H1 (cell line): ENCODE results near the gene C14orf132. TPM values are rescaled to one million over a fixed set of nuclear protein-coding genes. Genes with fewer than 3 reads are reported as not detected.

ENCODE experiments used
- CTCF ChIA-PET: fragments of 300-600 bp; sonication (Branson Sonifier 250); formaldehyde crosslinking; loops from one replicate; lab custom pipeline; 2021; ENCODE audit not compliant: partially characterized antibody; lab: Charles Lee
- POLR2A ChIA-PET: fragments of 300-600 bp; sonication (Branson Sonifier 250); formaldehyde crosslinking; loops from one replicate; lab custom pipeline; 2021; ENCODE audit warnings: inconsistent platforms; ENCODE audit not compliant: partially characterized antibody; lab: Charles Lee
- DNase-seq, 2 experiments: peaks; one replicate each; pipeline versions ENCODE4 v3.0.0 to v3.0.0-alpha.2; 2010 to 2022; ENCODE audit warnings: low spot score in 2 of 2, low read depth in 1 of 2, mixed read lengths in 1 of 2
- FAIRE-seq: peaks from 2 replicates; lab custom pipeline; 2011; peaks lifted over from hg19 to GRCh38; lab: Jason Lieb, UNC
- H2AFZ ChIP-seq: 2 replicates; pipeline ENCODE4 v1.8.1; 2012; ENCODE audit warnings: low read length, inconsistent platforms
- H2AK5ac ChIP-seq: 2 replicates; pipeline ENCODE4 v1.6.1; 2013; ENCODE audit warnings: low read depth, low read length
- H2BK120ac ChIP-seq: replicated peaks from 2 replicates; pipeline ENCODE3; 2013; ENCODE audit warnings: low read depth, low read length, inconsistent platforms
- H2BK12ac ChIP-seq: 2 replicates; pipeline ENCODE4 v1.6.1; 2013; ENCODE audit warnings: low read depth, low read length
- H2BK15ac ChIP-seq: 2 replicates; pipeline ENCODE4 v1.6.1; 2013; ENCODE audit warnings: low read length
- H2BK20ac ChIP-seq: 2 replicates; pipeline ENCODE4 v1.6.1; 2013; ENCODE audit warnings: low read length
- H2BK5ac ChIP-seq: 2 replicates; pipeline ENCODE4 v1.6.1; 2013; ENCODE audit warnings: low read depth, low read length
- H3K14ac ChIP-seq: 2 replicates; pipeline ENCODE4 v1.6.1; 2013; ENCODE audit warnings: inconsistent platforms; ENCODE audit not compliant: insufficient read length
- H3K18ac ChIP-seq: 2 replicates; pipeline ENCODE4 v1.6.1; 2013; ENCODE audit warnings: low read length; ENCODE audit errors: extremely low read depth
- H3K23ac ChIP-seq: 2 replicates; pipeline ENCODE4 v1.6.1; 2013; ENCODE audit warnings: inconsistent platforms; ENCODE audit not compliant: insufficient read length
- H3K23me2 ChIP-seq: 2 replicates; pipeline ENCODE4 v1.6.1; 2013; ENCODE audit warnings: low read depth, low read length
- H3K27ac ChIP-seq: 2 replicates; pipeline ENCODE4 v1.6.1; 2011; ENCODE audit warnings: low read depth, low read length, inconsistent platforms
- H3K27me3 ChIP-seq, 4 experiments: replicated peaks in 1 of 4; 1 replicate in 1 of 4; 2 replicates in 3 of 4; pipeline versions ENCODE4 v1.6.1 to v1.8.1; 2011 to 2013; ENCODE audit warnings: low read length in 3 of 4, mild to moderate bottlenecking in 3 of 4, inconsistent platforms in 2 of 4, mixed read lengths in 2 of 4, moderate library complexity in 1 of 4; ENCODE audit not compliant: control insufficient read depth in 3 of 4, insufficient read depth in 3 of 4; ENCODE audit errors: extremely low read depth in 1 of 4
- H3K36me3 ChIP-seq, 4 experiments: 2 replicates each; pipeline versions ENCODE4 v1.6.1 to v1.8.1; 2011 to 2013; ENCODE audit warnings: mild to moderate bottlenecking in 4 of 4, low read length in 3 of 4, moderate library complexity in 2 of 4, control low read depth in 1 of 4, inconsistent platforms in 1 of 4; ENCODE audit not compliant: insufficient read depth in 4 of 4, control insufficient read depth in 2 of 4
- H3K4ac ChIP-seq: replicated peaks from 2 replicates; pipeline ENCODE3; 2013; ENCODE audit warnings: low read length, low read depth, mixed read lengths, inconsistent platforms; ENCODE audit not compliant: insufficient read length
- H3K4me1 ChIP-seq, 4 experiments: replicated peaks in 1 of 4; 1 replicate in 1 of 4; 2 replicates in 3 of 4; pipeline versions ENCODE4 v1.6.1 to v1.8.1; 2011 to 2013; ENCODE audit warnings: low read length in 3 of 4, inconsistent platforms in 2 of 4, mixed read lengths in 1 of 4; ENCODE audit not compliant: insufficient read depth in 4 of 4, control insufficient read depth in 3 of 4
- H3K4me2 ChIP-seq, 2 experiments: 2 replicates each; pipeline versions ENCODE4 v1.6.1 to v1.8.1; 2011 to 2013; ENCODE audit warnings: low read depth in 2 of 2, low read length in 2 of 2, control low read depth in 1 of 2, inconsistent platforms in 1 of 2, mild to moderate bottlenecking in 1 of 2; ENCODE audit not compliant: insufficient read depth in 1 of 2
- H3K4me3 ChIP-seq, 4 experiments: fragments of 200-600, 300-600 bp in 1 of 4; sonication (generic), shearing (Covaris generic), sonication (Bioruptor Twin) in 1 of 4; 2 replicates each; pipeline versions ENCODE4 v1.5.1 to v1.8.1; 2011 to 2016; ENCODE audit warnings: low read length in 4 of 4, low read depth in 3 of 4, control low read depth in 2 of 4, inconsistent platforms in 2 of 4, mild to moderate bottlenecking in 2 of 4, mixed read lengths in 1 of 4, moderate library complexity in 1 of 4; ENCODE audit not compliant: insufficient read depth in 2 of 4; ENCODE audit errors: extremely low read depth in 1 of 4
- H3K56ac ChIP-seq: replicated peaks from 2 replicates; pipeline ENCODE3; 2013; ENCODE audit warnings: low read depth, mild to moderate bottlenecking, mixed read lengths, low read length, inconsistent platforms; ENCODE audit not compliant: insufficient read length
- H3K79me1 ChIP-seq: 2 replicates; pipeline ENCODE4 v1.6.1; 2013; ENCODE audit warnings: low read depth, low read length, control low read depth
- H3K79me2 ChIP-seq, 2 experiments: 2 replicates each; pipeline versions ENCODE4 v1.6.1 to v1.8.1; 2012 to 2013; ENCODE audit warnings: low read length in 2 of 2, mild to moderate bottlenecking in 2 of 2, inconsistent platforms in 1 of 2; ENCODE audit not compliant: insufficient read depth in 2 of 2, control insufficient read depth in 1 of 2
- H3K9ac ChIP-seq, 4 experiments: replicated peaks in 1 of 4; 1 replicate in 1 of 4; 2 replicates in 3 of 4; pipeline versions ENCODE4 v1.6.1 to v1.8.1; 2011 to 2013; ENCODE audit warnings: low read depth in 3 of 4, low read length in 3 of 4, control low read depth in 2 of 4, mild to moderate bottlenecking in 2 of 4, moderate library complexity in 2 of 4, inconsistent platforms in 1 of 4; ENCODE audit errors: extremely low read depth in 1 of 4
- H3K9me3 ChIP-seq, 2 experiments: 2 replicates each; pipeline versions ENCODE4 v1.6.1 to v1.8.1; 2012 to 2013; ENCODE audit warnings: mild to moderate bottlenecking in 2 of 2, moderate library complexity in 2 of 2, control low read depth in 1 of 2, inconsistent platforms in 1 of 2, low read depth in 1 of 2, low read length in 1 of 2, mixed read lengths in 1 of 2; ENCODE audit not compliant: insufficient read depth in 2 of 2
- H4K20me1 ChIP-seq, 2 experiments: replicated peaks in 1 of 2; 2 replicates each; pipeline versions ENCODE3 to v1.8.1; 2011 to 2013; ENCODE audit warnings: inconsistent platforms in 2 of 2, low read length in 2 of 2, mild to moderate bottlenecking in 1 of 2; ENCODE audit not compliant: insufficient read depth in 2 of 2, control insufficient read depth in 1 of 2
- H4K5ac ChIP-seq: 2 replicates; pipeline ENCODE4 v1.6.1; 2013; ENCODE audit warnings: low read length, low read depth, mixed read lengths, inconsistent platforms; ENCODE audit not compliant: insufficient read length
- H4K8ac ChIP-seq: 2 replicates; pipeline ENCODE4 v1.8.0; 2013; ENCODE audit warnings: mild to moderate bottlenecking, moderate library complexity, low read length, inconsistent platforms; ENCODE audit not compliant: insufficient read depth; ENCODE audit errors: extremely low read depth
- H4K91ac ChIP-seq: replicated peaks from 2 replicates; pipeline ENCODE3; 2013; ENCODE audit warnings: low read length, mixed read lengths, inconsistent platforms; ENCODE audit not compliant: insufficient read length
- ATF2 ChIP-seq: IDR thresholded peaks from 2 replicates; pipeline ENCODE4 v1.6.1; 2012; ENCODE audit warnings: low read length, inconsistent platforms
- CBX5 ChIP-seq: fragments of 300-800, 300-1000 bp; sonication (generic); IDR thresholded peaks from 2 replicates; pipeline ENCODE4 v1.7.1; 2016; ENCODE audit warnings: antibody characterized with exemption, low read length, low read depth
- CTCF ChIP-seq, 3 experiments: IDR thresholded peaks; 1 replicate in 2 of 3; 2 replicates in 1 of 3; pipeline versions ENCODE4 v1.5.1 to v1.6.1; 2011; ENCODE audit warnings: low read length in 3 of 3, mild to moderate bottlenecking in 3 of 3, inconsistent platforms in 2 of 3, low read depth in 1 of 3, moderate library complexity in 1 of 3; ENCODE audit not compliant: insufficient read depth in 1 of 3; ENCODE audit errors: control extremely low read depth in 1 of 3
- GABPA ChIP-seq: IDR thresholded peaks from 2 replicates; pipeline ENCODE4 v1.6.1; 2011; ENCODE audit warnings: mild to moderate bottlenecking, low read length, moderate library complexity, borderline replicate concordance; ENCODE audit not compliant: insufficient read depth
- HDAC6 ChIP-seq: IDR thresholded peaks from one replicate; pipeline ENCODE4 v1.7.1; 2012; ENCODE audit warnings: low read depth, mild to moderate bottlenecking, inconsistent platforms, low read length, moderate library complexity
- JUN ChIP-seq: IDR thresholded peaks from 2 replicates; pipeline ENCODE4 v1.6.1; 2011; ENCODE audit warnings: low read depth, mild to moderate bottlenecking, improper control_type of control experiment, low read length
- PHF8 ChIP-seq: fragments of 200-600 bp; sonication (generic); conservative IDR thresholded peaks from 2 replicates; pipeline ENCODE4 v1.7.1; 2012; ENCODE audit warnings: low read depth, mild to moderate bottlenecking, inconsistent platforms, low read length, moderate library complexity
- SAP30 ChIP-seq: fragments of 300-600 bp; sonication (generic); IDR thresholded peaks from 2 replicates; pipeline ENCODE4 v1.7.1; 2012; ENCODE audit warnings: low read length, moderate library complexity, mild to moderate bottlenecking, inconsistent platforms; ENCODE audit not compliant: insufficient read depth, insufficient replicate concordance
- ZNF274 ChIP-seq: IDR thresholded peaks from 2 replicates; pipeline ENCODE4 v1.7.0; 2012; ENCODE audit warnings: low read length, borderline replicate concordance; ENCODE audit errors: extremely low read depth
- WGBS, 2 experiments: shearing (Covaris generic) in 1 of 2; methylation state at CpG; one replicate each; pipeline versions ENCODE4 v1.1.6 to v1.1.7; 2013 to 2015; ENCODE audit warnings: low lambda C conversion rate in 2 of 2, mixed read lengths in 2 of 2, inconsistent platforms in 1 of 2, low coverage in 1 of 2, missing lambda C conversion rate in 1 of 2; ENCODE audit not compliant: insufficient replicate concordance in 2 of 2, insufficient coverage in 1 of 2, insufficient read length in 1 of 2; ENCODE audit errors: extremely low coverage in 1 of 2, missing lambda C conversion rate in 1 of 2; 5-methylcytosine and 5-hydroxymethylcytosine counted together
- polyA plus RNA-seq, 7 experiments: library from polyadenylated mRNA; depleted of rRNA in 3 of 7; stranded (reverse) in 5 of 7; unstranded in 2 of 7; fragments of >200 nt in 5 of 7; fragments of 200-250 nt in 2 of 7; gene quantifications; 1 replicate in 5 of 7; 2 replicates in 1 of 7; 4 replicates in 1 of 7; pipeline versions ENCODE4 v1.2.1 to v1.2.3, GENCODE V29; 2011 to 2013; ENCODE audit warnings: missing spikeins in 2 of 7, mixed read lengths in 2 of 7
- total RNA-seq: library from RNA; stranded (reverse); fragmentation: NEBNext Ultra II Directional; extraction: Animal tissue kit (Norgen Biotek cat#: 25700); gene quantifications from 2 replicates; pipeline ENCODE4 v1.2.1, GENCODE V29; 2021

The C14orf132 gene
- total and polyA plus RNA-seq, 2 of the 8 experiments (the other 6 are each of a cell fraction or from before 2014, with no cell fraction given), result 11.7 to 32.5 TPM

GRCh38 chr14:96105926-96106441 is 66.8 kb downstream of the C14orf132 start:
- no peaks in the 10 kb centered on the region for H3K36me3 ChIP-seq
- no peaks in the 10 kb centered on the region; the same call in 1 of the 2 replicates for H3K23me2 ChIP-seq
- DNase-seq (no peak), FAIRE-seq (no peak)
- no peak overlapping the region for H3K23ac ChIP-seq
- H4K8ac ChIP-seq, result no peak overlapping the region
- no peak overlapping the region for H2BK15ac ChIP-seq
- ChIA-PET POLR2A (no interaction called here), CTCF (interaction anchor here (0.6 to 13.0 kb wide), 8 partner anchors 10 to 544 kb away, joined by 3 to 268 read pairs (median 3); partner anchors contain the start of gene BDKRB2)
- no peaks in the 10 kb centered on the region for H3K79me1 ChIP-seq
- no peak overlapping the region for H2AFZ ChIP-seq
- WGBS, 2 experiments, result 91% methylated on average over 13 of the region's 15 CpGs; no CpG with 5 or more reads in 1 of the 2 experiments
- H3K56ac ChIP-seq, result no peak overlapping the region
- H2BK5ac ChIP-seq, result no peak overlapping the region
- H3K14ac ChIP-seq, result no peak overlapping the region
- H2AK5ac ChIP-seq, result no peak overlapping the region
- H3K4me1 ChIP-seq, result no peaks in the 10 kb centered on the region
- H3K4me2 ChIP-seq, result no peak overlapping the region
- H4K5ac ChIP-seq, result no peak overlapping the region
- no peak overlapping the region for H3K27ac ChIP-seq
- H2BK120ac ChIP-seq, result no peak overlapping the region
- H3K4me3 ChIP-seq, result no peak overlapping the region
- no peaks in the 10 kb centered on the region for H3K27me3 ChIP-seq
- no peak overlapping the region for H3K4ac ChIP-seq
- no peaks in the 10 kb centered on the region for H3K79me2 ChIP-seq
- H3K9me3 ChIP-seq, result no peaks in the 10 kb centered on the region
- H2BK12ac ChIP-seq, result no peak overlapping the region
- H2BK20ac ChIP-seq, result no peak overlapping the region
- H3K9ac ChIP-seq, result no peak overlapping the region
- no peaks in the 10 kb centered on the region for H4K20me1 ChIP-seq
- no peak overlapping the region for H3K18ac ChIP-seq
- H4K91ac ChIP-seq, result no peak overlapping the region
- TF ChIP-seq SAP30 (no peak), PHF8 (no peak), ATF2 (no peak), JUN (no peak), HDAC6 (no peak), GABPA (no peak), CTCF (IDR thresholded peaks at IDR 0.05; ENCODE audit: control extremely low read depth in 1 of 3, insufficient read depth in 1 of 3, low read depth in 1 of 3, low read length in 3 of 3) (no peak), ZNF274 (no peak), CBX5 (no peak)
